Kidney epithelial cell (primary cell): ENCODE results near the gene SEMA4D. TPM values are rescaled to one million over a fixed set of nuclear protein-coding genes. Genes with fewer than 3 reads are reported as not detected.

Experiments
- DNase-seq: peaks from one replicate; pipeline ENCODE4 v3.0.0-alpha.2; 2010; ENCODE audit warnings: low read depth
- H3K27me3 ChIP-seq: 2 replicates; pipeline ENCODE4 v1.6.0; 2011; ENCODE audit warnings: low read length; ENCODE audit not compliant: control insufficient read depth, insufficient read depth
- H3K36me3 ChIP-seq: 2 replicates; pipeline ENCODE4 v1.5.1; 2011; ENCODE audit warnings: low read length; ENCODE audit not compliant: control insufficient read depth, insufficient read depth
- H3K4me3 ChIP-seq: 2 replicates; pipeline ENCODE4 v1.5.1; 2011; ENCODE audit warnings: low read depth, mild to moderate bottlenecking, control low read depth, low read length
- CTCF ChIP-seq: IDR thresholded peaks from 2 replicates; pipeline ENCODE4 v1.5.1; 2011; ENCODE audit warnings: mild to moderate bottlenecking, moderate library complexity, low read length, control low read depth, inconsistent platforms; ENCODE audit not compliant: insufficient read depth, poor library complexity, severe bottlenecking
- total RNA-seq: library from RNA; depleted of rRNA; stranded (reverse); fragments of >200 nt; gene quantifications from 2 replicates; pipeline ENCODE4 v1.2.3, GENCODE V29; 2015

SEMA4D gene
- total RNA-seq, 1 donor from 2014 or later = 30.7 TPM

GRCh38 chr9:89514956-89515355 is 17.0 kb upstream of the SEMA4D start:
- Histone ChIP-seq H3K4me3 (no peak overlapping the region), H3K36me3 (no peaks in the 10 kb centered on the region), H3K27me3 (no peaks in the 10 kb centered on the region)
- no peak for DNase-seq
- no peak for TF ChIP-seq CTCF

GRCh38 chr9:89514337-89514736 is 16.4 kb upstream of the SEMA4D start:
- TF ChIP-seq CTCF = no peak
- Histone ChIP-seq H3K4me3 (no peak overlapping the region), H3K36me3 (no peaks in the 10 kb centered on the region), H3K27me3 (no peaks in the 10 kb centered on the region)
- no peak for DNase-seq

GRCh38 chr9:89513837-89514236 is 15.9 kb upstream of the SEMA4D start:
- no peak overlapping the region for H3K4me3 ChIP-seq
- no peaks in the 10 kb centered on the region for H3K27me3 ChIP-seq
- no peak for TF ChIP-seq CTCF
- no peaks in the 10 kb centered on the region for H3K36me3 ChIP-seq
- DNase-seq = no peak

GRCh38 chr9:89512382-89512781 is 14.5 kb upstream of the SEMA4D start:
- no peak overlapping the region for H3K4me3 ChIP-seq
- no peak for TF ChIP-seq CTCF

GRCh38 chr9:89508951-89509615 is 11.2 kb upstream of the SEMA4D start:
- TF ChIP-seq CTCF = no peak
- Histone ChIP-seq H3K27me3 (no peaks in the 10 kb centered on the region), H3K4me3 (no peak overlapping the region), H3K36me3 (no peaks in the 10 kb centered on the region)
- DNase-seq = no peak

More at GRCh38 chr9:89512382-89512781, 14.5 kb upstream of the SEMA4D start:
- H3K36me3 ChIP-seq = no peaks in the 10 kb centered on the region
- DNase-seq = no peak
- no peaks in the 10 kb centered on the region for H3K27me3 ChIP-seq

GRCh38 chr9:89505911-89506310 is 8.0 kb upstream of the SEMA4D start:
- no peak for TF ChIP-seq CTCF
- peak; percentile 51 for DNase-seq
- no peak overlapping the region for H3K4me3 ChIP-seq
- no peaks in the 10 kb centered on the region for H3K27me3 ChIP-seq
- H3K36me3 ChIP-seq = no peaks in the 10 kb centered on the region
